Measurements from ENCODE around the gene TMEM38B. TPM values are rescaled to one million over a fixed set of nuclear protein-coding genes. Genes with fewer than 3 reads are reported as not detected.
"Not testable (repeated sequence)": the region's sequence is repeated elsewhere in the genome, so short reads cannot be mapped to it uniquely, and the experiment has no call there.

TMEM38B gene
- total and polyA plus RNA-seq, 4 donors = 12.0 to 14.6 (median 14.2) TPM

DNA sequence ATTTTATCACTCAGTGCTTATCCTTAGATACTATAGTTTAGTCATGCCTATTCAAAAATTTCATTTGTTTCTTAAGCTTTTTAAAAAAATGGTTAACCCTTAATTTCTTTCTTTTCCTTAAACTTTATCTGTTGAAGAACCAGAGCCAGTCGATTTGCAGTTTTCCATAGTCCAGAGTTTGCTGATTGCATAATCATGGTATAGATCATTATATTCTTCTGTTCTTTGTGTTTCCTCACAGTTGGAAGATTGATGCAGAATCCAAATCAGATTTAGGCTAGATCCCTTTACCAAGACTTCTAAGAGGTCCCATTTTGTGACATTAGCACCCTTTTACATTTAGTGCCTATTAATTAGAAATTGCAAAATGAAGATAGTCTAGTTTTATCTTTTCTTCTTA lies 18.0 kb downstream of the TMEM38B start:
- no CpG with 5 or more reads among the region's 1 CpG for WGBS (ENCODE audit: insufficient coverage)
- H3K4me3 ChIP-seq (ENCODE audit: low read depth, low read length) = no peak overlapping the region

DNA sequence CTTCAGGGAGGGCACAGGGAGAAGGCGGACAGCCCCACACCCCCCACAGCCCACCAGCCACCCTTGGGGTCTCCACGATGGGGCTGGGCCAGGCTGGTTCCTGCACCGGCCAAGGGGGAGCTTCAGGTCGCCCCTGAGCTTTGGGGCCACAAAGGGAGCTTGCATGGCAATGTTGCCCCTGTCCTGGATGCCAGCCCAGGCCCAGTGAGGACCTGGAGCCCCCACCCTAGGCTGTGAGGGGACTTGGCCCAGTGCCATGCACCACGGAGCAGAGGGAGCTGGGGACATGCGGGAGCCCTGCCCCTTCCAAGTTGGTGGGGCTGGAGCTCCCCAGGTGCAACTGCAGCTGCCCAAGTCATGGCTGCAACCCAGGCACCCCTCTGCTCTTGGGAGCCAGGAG lies 18.4 kb downstream of the TMEM38B start:
- 91% methylated on average over 6 of the region's 6 CpGs for WGBS (ENCODE audit: insufficient coverage)
- peaks cover 17% of the 10 kb centered on the region for H3K36me3 ChIP-seq (ENCODE audit: control insufficient read depth, insufficient read depth, low read length)
- H3K9me3 ChIP-seq (ENCODE audit: control insufficient read depth, insufficient read depth, low read length) = no peaks in the 10 kb centered on the region
- no peak overlapping the region for H3K4me3 ChIP-seq (ENCODE audit: low read depth, low read length)
- no peaks in the 10 kb centered on the region for H3K4me1 ChIP-seq (ENCODE audit: control insufficient read depth, insufficient read depth, low read length)
- H3K27me3 ChIP-seq (ENCODE audit: control insufficient read depth, insufficient read depth, low read length) = no peaks in the 10 kb centered on the region
- no peak overlapping the region for H3K27ac ChIP-seq (ENCODE audit: low read depth, low read length)
- no peak for DNase-seq (ENCODE audit: low read depth in 4 of 6, low spot score in 6 of 6)

More for the DNA sequence above, 18.0 kb downstream of the TMEM38B start:
- peaks cover 17% of the 10 kb centered on the region for H3K36me3 ChIP-seq (ENCODE audit: control insufficient read depth, insufficient read depth, low read length)
- DNase-seq (ENCODE audit: low read depth in 4 of 6, low spot score in 6 of 6) = no peak
- no peaks in the 10 kb centered on the region for H3K27me3 ChIP-seq (ENCODE audit: control insufficient read depth, insufficient read depth, low read length)
- no peaks in the 10 kb centered on the region for H3K4me1 ChIP-seq (ENCODE audit: control insufficient read depth, insufficient read depth, low read length)
- H3K27ac ChIP-seq (ENCODE audit: low read depth, low read length) = no peak overlapping the region
- H3K9me3 ChIP-seq (ENCODE audit: control insufficient read depth, insufficient read depth, low read length) = no peaks in the 10 kb centered on the region

GRCh38 chr9:105713260-105714019 lies 19.1 kb downstream of the TMEM38B start:
- H3K36me3 ChIP-seq (ENCODE audit: control insufficient read depth, insufficient read depth, low read length) = peaks cover 17% of the 10 kb centered on the region
- no peaks in the 10 kb centered on the region for H3K9me3 ChIP-seq (ENCODE audit: control insufficient read depth, insufficient read depth, low read length)
- no peak overlapping the region for H3K4me3 ChIP-seq (ENCODE audit: low read depth, low read length)
- no peak for DNase-seq (ENCODE audit: low read depth in 4 of 6, low spot score in 6 of 6)
- no peak overlapping the region for H3K27ac ChIP-seq (ENCODE audit: low read depth, low read length)
- H3K4me1 ChIP-seq (ENCODE audit: control insufficient read depth, insufficient read depth, low read length) = no peaks in the 10 kb centered on the region
- 95% methylated on average over 11 of the region's 11 CpGs for WGBS (ENCODE audit: insufficient coverage)
- H3K27me3 ChIP-seq (ENCODE audit: control insufficient read depth, insufficient read depth, low read length) = no peaks in the 10 kb centered on the region

DNA sequence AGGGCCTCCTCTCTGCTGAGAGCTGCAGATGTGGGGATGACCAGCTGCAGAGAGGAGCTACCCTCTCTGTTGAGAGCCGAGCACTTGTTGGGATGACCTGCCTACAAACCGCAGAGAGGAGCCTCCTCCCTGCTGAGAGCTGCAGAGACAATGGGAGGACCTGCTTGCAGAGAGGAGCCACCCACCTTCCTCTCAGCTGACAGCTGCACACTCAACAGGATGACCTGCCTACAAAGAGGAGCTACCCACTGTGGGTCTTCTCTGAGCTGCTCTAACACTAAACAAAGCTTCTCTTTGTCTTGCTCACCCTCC lies 19.6 kb downstream of the TMEM38B start:
- no peaks in the 10 kb centered on the region for H3K4me1 ChIP-seq (ENCODE audit: control insufficient read depth, insufficient read depth, low read length)
- 94% methylated on average over 2 of the region's 2 CpGs for WGBS (ENCODE audit: insufficient coverage)
- no peaks in the 10 kb centered on the region for H3K27me3 ChIP-seq (ENCODE audit: control insufficient read depth, insufficient read depth, low read length)
- no peak overlapping the region for H3K27ac ChIP-seq (ENCODE audit: low read depth, low read length)
- peaks cover 17% of the 10 kb centered on the region for H3K36me3 ChIP-seq (ENCODE audit: control insufficient read depth, insufficient read depth, low read length)
- no peak for DNase-seq (ENCODE audit: low read depth in 4 of 6, low spot score in 6 of 6)
- no peak overlapping the region for H3K4me3 ChIP-seq (ENCODE audit: low read depth, low read length)
- H3K9me3 ChIP-seq (ENCODE audit: control insufficient read depth, insufficient read depth, low read length) = no peaks in the 10 kb centered on the region

DNA sequence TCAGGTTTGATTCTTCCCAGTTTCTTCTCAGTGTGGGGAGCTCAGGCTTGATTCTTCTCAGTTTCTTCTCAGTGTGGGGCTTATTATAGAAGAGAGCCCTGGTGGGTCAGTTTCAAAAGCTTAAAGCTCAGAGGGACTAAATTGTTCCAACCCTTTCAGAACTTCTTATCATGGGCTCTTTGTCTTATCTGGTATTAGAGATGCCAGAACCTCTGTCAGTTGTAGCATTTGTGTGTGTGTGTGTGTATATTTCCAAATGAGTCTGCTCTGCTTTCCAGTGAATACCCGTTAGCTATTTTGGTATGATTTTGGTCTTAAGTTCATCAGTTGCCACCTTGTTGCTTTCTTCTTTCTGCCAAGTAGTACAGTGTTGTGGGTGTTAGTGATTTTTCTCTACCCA lies 21.8 kb downstream of the TMEM38B start:
- DNase-seq (ENCODE audit: low read depth in 4 of 6, low spot score in 6 of 6) = no peak
- peaks cover 14% of the 10 kb centered on the region for H3K36me3 ChIP-seq (ENCODE audit: control insufficient read depth, insufficient read depth, low read length)
- H3K27ac ChIP-seq (ENCODE audit: low read depth, low read length) = no peak overlapping the region
- WGBS (ENCODE audit: insufficient coverage) = no CpG with 5 or more reads among the region's 1 CpG
- H3K27me3 ChIP-seq (ENCODE audit: control insufficient read depth, insufficient read depth, low read length) = no peaks in the 10 kb centered on the region
- H3K9me3 ChIP-seq (ENCODE audit: control insufficient read depth, insufficient read depth, low read length) = no peaks in the 10 kb centered on the region
- no peaks in the 10 kb centered on the region for H3K4me1 ChIP-seq (ENCODE audit: control insufficient read depth, insufficient read depth, low read length)
- no peak overlapping the region for H3K4me3 ChIP-seq (ENCODE audit: low read depth, low read length)

DNA sequence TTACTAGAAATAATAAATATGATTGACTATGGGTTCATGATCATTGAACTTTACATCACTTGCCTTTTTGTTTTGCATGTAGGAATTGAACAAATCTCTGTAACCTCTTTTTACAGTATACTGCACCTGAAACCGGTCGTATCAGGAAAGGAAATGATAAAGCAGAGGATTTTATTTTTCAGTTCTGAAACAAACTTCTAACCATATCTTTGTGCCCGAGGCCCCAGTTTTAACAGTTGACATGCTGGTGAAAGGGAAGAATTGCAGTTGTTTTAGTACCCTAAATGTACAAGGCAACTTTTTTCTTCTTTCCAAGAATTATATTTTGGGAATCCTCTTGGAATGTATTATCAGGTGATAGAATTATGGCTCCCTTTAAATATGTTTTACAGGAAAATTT lies 27.8 kb downstream of the TMEM38B start:
- H3K4me3 ChIP-seq (ENCODE audit: low read depth, low read length) = no peak overlapping the region
- no peaks in the 10 kb centered on the region for H3K9me3 ChIP-seq (ENCODE audit: control insufficient read depth, insufficient read depth, low read length)
- no peaks in the 10 kb centered on the region for H3K4me1 ChIP-seq (ENCODE audit: control insufficient read depth, insufficient read depth, low read length)
- no peak for DNase-seq (ENCODE audit: low read depth in 4 of 6, low spot score in 6 of 6)
- no peak overlapping the region for H3K27ac ChIP-seq (ENCODE audit: low read depth, low read length)
- no peaks in the 10 kb centered on the region for H3K27me3 ChIP-seq (ENCODE audit: control insufficient read depth, insufficient read depth, low read length)
- peaks cover 3% of the 10 kb centered on the region for H3K36me3 ChIP-seq (ENCODE audit: control insufficient read depth, insufficient read depth, low read length)
- no CpG with 5 or more reads among the region's 3 CpGs for WGBS (ENCODE audit: insufficient coverage)

DNA sequence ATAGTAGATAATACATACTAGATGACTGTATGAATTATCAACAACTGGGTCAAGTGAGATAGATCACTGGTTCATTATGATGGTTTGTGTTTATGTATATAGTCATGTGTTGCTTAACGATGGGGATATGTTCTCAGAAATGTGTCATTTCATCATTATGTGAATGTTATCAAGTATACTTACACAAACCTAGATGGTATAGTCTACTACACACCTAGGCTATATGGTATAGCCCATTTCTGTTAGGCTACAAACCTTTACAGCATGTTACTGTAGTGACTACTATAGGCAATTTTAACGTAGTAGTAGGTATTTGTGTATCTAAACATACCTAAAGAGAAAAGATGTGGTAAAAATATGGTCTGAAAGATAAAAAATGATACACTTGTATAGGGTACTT lies 31.0 kb downstream of the TMEM38B start:
- no CpG with 5 or more reads among the region's 2 CpGs for WGBS (ENCODE audit: insufficient coverage)
- Histone ChIP-seq H3K4me3 (ENCODE audit: low read depth, low read length) (no peak overlapping the region), H3K4me1 (ENCODE audit: control insufficient read depth, insufficient read depth, low read length) (no peaks in the 10 kb centered on the region), H3K27ac (ENCODE audit: low read depth, low read length) (no peak overlapping the region), H3K9me3 (ENCODE audit: control insufficient read depth, insufficient read depth, low read length) (no peaks in the 10 kb centered on the region), H3K36me3 (ENCODE audit: control insufficient read depth, insufficient read depth, low read length) (peaks cover 3% of the 10 kb centered on the region), H3K27me3 (ENCODE audit: control insufficient read depth, insufficient read depth, low read length) (no peaks in the 10 kb centered on the region)
- DNase-seq (ENCODE audit: low read depth in 4 of 6, low spot score in 6 of 6) = no peak

DNA sequence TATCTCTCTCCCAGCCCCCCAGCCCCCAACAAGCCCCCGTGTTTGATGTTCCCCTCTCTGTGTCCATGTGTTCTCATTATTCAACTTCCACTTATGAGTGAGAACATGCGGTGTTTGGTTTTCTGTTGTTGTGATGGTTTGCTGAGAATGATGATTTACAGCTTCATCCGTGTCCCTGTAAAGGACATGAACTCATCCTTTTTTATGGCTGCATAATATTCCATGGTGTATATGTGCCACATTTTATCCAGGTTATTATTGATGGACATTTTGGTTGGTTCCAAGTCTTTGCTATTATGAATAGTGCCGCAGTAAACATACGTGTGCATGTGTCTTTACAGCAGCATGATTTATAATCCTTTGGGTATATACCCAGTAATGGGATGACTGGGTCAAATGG lies 33.9 kb downstream of the TMEM38B start:
- not testable (repeated sequence) for DNase-seq (ENCODE audit: low read depth in 4 of 6, low spot score in 6 of 6); H3K4me3 ChIP-seq (ENCODE audit: low read depth, low read length); H3K36me3 ChIP-seq (ENCODE audit: control insufficient read depth, insufficient read depth, low read length); H3K9me3 ChIP-seq (ENCODE audit: control insufficient read depth, insufficient read depth, low read length); H3K27ac ChIP-seq (ENCODE audit: low read depth, low read length); H3K4me1 ChIP-seq (ENCODE audit: control insufficient read depth, insufficient read depth, low read length); H3K27me3 ChIP-seq (ENCODE audit: control insufficient read depth, insufficient read depth, low read length)
- no CpG with 5 or more reads among the region's 5 CpGs for WGBS (ENCODE audit: insufficient coverage)

DNA sequence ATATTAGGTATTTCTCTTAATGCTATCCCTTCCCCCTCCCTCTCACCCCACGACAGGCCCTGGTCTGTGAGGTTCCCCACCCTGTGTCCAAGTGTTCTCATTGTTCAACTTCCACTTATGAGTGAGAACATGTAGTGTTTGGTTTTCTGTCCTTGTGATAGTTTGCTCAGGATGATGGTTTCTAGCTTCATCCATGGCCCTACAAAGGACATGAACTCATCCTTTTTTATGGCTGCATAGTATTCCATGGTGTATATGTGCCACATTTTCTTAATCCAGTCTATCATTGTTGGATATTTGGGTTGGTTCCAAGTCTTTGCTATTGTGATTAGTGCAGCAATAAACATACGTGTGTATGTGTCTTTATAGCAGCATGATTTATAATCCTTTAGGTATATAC lies 37.1 kb downstream of the TMEM38B start:
- H3K36me3 ChIP-seq (ENCODE audit: control insufficient read depth, insufficient read depth, low read length); H3K4me3 ChIP-seq (ENCODE audit: low read depth, low read length); H3K27ac ChIP-seq (ENCODE audit: low read depth, low read length); DNase-seq (ENCODE audit: low read depth in 4 of 6, low spot score in 6 of 6); H3K4me1 ChIP-seq (ENCODE audit: control insufficient read depth, insufficient read depth, low read length); H3K27me3 ChIP-seq (ENCODE audit: control insufficient read depth, insufficient read depth, low read length): not testable (repeated sequence)
- peaks cover 13% of the 10 kb centered on the region for H3K9me3 ChIP-seq (ENCODE audit: control insufficient read depth, insufficient read depth, low read length)
- WGBS (ENCODE audit: insufficient coverage) = no CpG with 5 or more reads among the region's 2 CpGs

- no peak overlapping the region for H3K4me3 ChIP-seq (ENCODE audit: low read depth, low read length)
- H3K27ac ChIP-seq (ENCODE audit: low read depth, low read length) = no peak overlapping the region
- no peaks in the 10 kb centered on the region for H3K27me3 ChIP-seq (ENCODE audit: control insufficient read depth, insufficient read depth, low read length)
- H3K9me3 ChIP-seq (ENCODE audit: control insufficient read depth, insufficient read depth, low read length) = peaks cover 13% of the 10 kb centered on the region
- no peaks in the 10 kb centered on the region for H3K4me1 ChIP-seq (ENCODE audit: control insufficient read depth, insufficient read depth, low read length)
- no peak for DNase-seq (ENCODE audit: low read depth in 4 of 6, low spot score in 6 of 6)
- no peaks in the 10 kb centered on the region for H3K36me3 ChIP-seq (ENCODE audit: control insufficient read depth, insufficient read depth, low read length)
Measured at GRCh38 chr9:105735366-105735765, 41.0 kb downstream of the TMEM38B start.
